Endometrium (tissue), 2 donors: ENCODE measurements around the gene UBB.
A peak's percentile ranks its signal among the peaks of the same experiment; 100 is the strongest.

Experiments used
- FAIRE-seq: peaks from 2 replicates; lab custom pipeline; 2012; peaks lifted over from hg19 to GRCh38; lab: Jason Lieb, UNC
- donor health status: control.
- donor health status: control.

The UBB gene

GRCh38 chr17:16380640-16381495, at the start of gene UBB:
Gene UBB, plus strand, starts transcription at chr17:16381091. Its CDS starts 817 bp downstream, at chr17:16381908.
- peak; percentile 93 for FAIRE-seq

DNA sequence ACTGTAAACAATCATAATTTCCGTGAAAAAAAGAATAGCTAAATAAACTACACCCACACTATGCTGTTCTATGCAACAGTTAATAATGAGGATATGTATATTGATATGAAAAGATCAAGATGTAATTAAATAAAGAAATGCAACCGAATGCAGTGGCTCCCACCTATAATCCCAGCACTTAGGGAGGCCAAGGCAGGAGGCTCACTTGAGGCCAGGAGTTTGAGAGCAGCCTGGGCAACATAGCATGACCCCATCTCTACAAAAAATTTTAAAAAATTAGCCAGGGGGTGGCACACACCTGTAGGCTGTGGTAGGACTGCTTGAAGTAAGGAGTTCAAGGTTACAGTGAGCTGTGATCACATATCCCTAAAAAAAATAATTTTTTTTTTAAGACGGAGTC, 42.5 kb upstream of the UBB start:
- no peak for FAIRE-seq

- no peak for FAIRE-seq
Measured at GRCh38 chr17:16339402-16339801, 41.5 kb upstream of the UBB start.

GRCh38 chr17:16339959-16340358, 40.9 kb upstream of the UBB start:
- FAIRE-seq: no peak

DNA sequence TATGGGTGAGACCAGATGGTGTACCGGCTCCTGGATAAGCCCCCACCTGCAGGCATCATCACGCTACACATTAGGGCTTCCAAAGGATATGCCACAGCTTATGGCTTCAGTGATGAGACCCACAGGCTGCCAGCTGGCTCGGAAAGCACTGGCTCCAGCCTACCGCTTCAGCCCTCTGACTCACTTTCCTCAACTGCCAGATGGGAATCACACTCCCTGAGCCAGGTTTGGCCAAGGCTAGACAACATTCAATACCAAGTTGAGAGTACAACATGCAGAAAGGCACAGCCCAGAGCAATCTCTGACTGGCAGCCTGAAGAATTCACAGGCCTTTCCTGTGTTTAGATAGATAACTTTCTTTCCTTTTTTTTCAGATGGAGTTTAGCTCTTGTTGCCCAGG, 37.9 kb upstream of the UBB start:
- no peak for FAIRE-seq

DNA sequence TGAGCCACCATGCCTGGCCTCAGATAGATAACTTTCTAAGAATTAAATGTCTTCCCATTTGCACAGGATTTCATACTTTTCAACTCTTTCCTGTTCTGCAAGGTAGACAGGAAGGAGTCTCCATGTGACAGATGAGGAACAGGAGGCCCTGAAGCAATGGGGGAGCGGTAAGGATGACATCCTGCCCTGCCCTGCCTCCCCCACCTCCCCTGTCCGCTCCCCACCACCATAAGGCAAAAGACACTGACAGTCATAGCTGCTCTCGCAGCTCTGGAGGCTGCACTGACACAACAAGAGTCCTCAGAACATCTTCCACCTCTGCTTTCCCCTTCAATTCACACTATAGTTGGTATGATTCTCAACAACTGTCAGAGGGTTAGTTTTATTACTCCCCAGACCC, 37.3 kb upstream of the UBB start:
- FAIRE-seq: no peak

DNA sequence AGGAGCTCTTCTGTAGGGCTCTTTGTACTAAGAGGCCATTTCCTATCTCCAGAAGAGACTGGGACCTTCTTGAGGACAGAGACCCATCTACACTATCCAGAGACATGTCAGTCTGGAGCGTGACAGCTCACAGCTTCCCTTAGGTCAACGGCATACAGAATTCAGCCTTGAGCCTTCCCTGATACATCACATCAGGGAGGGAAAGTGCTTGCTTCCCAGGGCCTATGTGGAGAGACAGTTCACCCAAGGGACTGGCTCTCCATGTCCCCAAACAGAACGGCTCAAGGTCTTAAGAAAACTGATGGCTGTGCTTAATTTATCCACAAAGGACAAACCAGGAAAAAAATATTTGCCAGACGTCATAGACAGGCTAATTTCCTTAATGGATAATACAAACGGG, 35.3 kb upstream of the UBB start:
- no peak for FAIRE-seq

GRCh38 chr17:16346721-16347271, 34.1 kb upstream of the UBB start:
- no peak for FAIRE-seq

DNA sequence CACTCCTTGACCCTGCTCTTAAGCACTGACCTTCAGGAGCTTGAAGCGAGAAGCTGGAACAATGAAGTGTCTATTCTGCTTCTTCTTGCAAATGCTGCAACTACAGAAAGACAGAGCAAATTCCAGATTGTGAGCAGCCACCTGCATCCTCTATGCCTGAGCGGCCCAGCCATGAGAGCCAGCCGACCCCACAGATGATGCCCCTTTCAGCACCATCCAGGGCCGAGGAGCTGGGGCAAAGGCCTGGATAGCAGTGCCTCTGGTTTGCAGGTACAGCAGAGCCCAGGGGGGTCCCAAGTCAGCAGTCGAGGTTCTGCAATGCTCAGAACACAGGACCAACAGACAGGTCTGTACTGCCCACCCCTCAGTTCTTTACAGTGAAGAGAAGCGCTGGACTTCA, 32.3 kb upstream of the UBB start:
- FAIRE-seq: no peak

DNA sequence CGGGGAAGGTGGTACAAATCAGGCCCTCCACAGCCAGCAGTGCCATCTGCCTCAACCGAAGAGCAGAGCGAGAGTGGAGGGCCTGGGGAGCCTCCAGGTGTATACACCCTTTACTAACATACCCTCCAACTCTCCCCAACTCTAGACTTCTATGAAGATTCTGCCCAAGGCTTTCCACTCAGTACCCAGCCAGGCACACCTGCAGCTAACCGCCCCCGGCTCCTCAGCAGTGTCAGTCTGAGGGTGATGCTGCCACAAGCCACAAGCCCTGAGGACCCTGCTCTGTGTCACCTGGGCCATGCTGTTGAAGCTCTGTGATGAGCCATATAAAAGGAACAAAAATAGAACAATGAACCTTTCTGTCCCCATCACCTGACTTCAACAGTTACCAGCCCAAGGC, 31.5 kb upstream of the UBB start:
- FAIRE-seq: no peak

DNA sequence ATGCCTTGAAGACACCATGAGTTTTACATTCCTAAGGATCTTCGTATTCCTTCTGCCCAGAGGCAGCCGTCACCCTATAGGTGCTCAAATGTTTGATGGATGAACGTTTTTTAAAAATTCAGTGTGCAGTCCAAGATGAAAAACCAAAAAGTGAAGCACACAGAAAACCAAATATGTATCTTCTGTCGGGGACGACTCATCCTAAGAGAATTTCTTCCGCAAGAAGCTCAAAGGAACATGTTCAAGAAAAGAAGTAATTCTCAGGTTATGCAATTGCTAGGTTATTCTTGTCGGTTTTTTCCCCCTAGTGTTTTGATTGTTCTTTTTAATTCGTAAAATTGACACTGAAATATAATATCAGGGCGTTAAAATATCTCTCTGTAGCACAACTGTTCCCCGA, 29.1 kb upstream of the UBB start:
- FAIRE-seq: no peak

GRCh38 chr17:16352303-16352666, 28.6 kb upstream of the UBB start:
- FAIRE-seq: no peak

DNA sequence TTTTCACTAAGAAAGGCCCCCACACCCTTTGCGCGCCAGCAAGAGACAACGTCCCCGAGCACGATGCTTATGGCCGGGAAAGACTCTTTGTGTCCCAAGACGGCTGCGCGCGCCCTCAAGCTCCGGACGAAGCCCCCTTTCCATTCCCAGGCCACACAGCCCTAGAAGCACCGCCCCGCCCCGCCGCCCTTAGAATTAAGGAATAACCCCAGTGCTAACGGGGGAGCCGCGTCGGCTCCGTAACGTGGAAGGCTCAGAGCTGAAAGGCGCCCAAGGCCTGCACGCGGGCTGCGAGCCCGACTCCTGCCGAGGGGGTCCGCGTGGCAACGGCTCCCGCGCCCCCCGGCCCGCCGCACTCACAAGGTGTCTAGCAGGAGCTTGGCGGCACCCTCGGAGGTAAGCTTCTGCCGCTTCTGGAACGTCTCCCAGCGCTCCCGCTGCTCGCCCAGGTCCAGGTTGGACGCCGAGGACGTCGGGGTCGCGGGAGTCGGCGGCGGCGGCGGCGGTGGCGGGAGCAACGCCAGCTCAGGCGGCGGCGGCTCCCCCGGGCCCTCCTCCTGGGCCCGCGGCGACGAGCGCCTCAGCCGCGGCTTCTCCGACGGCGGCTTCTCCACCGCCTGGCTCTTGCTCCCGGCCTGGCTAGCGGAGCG, 28.1 kb upstream of the UBB start:
- no peak for FAIRE-seq

DNA sequence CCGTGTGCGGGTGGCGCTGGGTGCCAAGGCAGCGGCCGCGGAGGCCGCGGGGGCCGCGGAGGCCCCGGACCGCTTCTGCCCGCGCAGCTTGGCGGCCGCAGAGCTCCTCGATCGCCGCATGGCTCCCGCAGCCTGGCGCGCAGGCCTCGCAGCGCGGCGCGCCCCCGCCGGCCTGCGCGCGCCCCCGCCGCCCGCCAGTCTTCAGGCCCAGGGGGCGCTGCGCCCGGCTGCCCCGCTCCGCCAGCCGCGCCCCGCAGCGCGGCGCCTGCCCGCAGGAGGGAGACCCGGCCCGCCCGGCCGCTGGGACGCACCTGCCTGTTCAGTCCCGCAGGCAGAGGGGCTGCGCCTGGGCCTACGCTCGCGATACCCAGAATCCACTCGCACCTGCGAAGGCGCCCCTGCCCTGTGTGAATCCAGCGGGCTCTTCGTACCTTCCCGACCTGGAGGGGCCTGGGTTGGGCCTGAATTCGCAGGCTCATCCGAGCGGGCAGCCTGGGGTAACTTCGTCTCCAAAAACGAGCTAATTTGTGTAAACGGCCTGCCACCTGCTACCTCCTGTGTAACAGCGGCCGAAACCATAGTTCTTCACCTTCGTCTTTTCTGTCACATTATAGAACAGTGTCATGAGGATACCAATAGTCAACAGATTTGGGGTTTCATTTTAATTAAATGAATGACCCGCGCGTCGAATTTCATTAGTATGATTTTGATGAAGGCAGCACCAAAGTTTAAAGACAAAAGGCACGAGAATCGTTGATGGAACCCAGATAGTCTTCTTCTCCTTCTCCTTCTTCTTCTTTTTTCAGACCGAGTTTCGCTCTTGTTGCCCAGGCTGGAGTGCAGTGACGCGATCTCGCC, 27.3 kb upstream of the UBB start, which contains the start of gene CENPV:
Gene CENPV, minus strand, starts transcription at position 153 of the 858 bp plus-strand sequence. Its CDS starts 33 bp downstream, at position 120.
- no peak for FAIRE-seq

GRCh38 chr17:16354585-16354984, 26.3 kb upstream of the UBB start:
- no peak for FAIRE-seq

GRCh38 chr17:16358394-16358793, 22.5 kb upstream of the UBB start:
- no peak for FAIRE-seq

DNA sequence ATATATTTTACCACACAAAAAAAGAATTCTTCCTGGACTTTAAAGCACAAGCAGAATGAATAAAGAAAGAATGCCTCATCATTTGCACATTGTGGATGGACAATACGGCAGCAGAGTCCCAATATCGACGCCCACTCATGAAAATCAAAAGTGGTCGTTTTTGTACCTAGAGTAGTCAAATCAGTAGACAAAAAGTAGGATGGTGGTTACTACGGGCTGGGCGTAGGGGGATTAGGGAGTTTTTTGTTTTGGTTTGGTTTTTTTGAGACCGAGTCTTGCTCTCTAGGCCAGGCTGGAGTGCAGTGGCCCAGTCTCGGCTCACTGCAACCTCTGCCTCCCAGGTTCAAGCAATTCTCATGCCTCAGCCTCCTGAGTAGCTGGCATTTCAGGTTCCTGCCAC, 19.0 kb upstream of the UBB start:
- no peak for FAIRE-seq

- FAIRE-seq: no peak
Measured at GRCh38 chr17:16363749-16364536, 16.9 kb upstream of the UBB start.

- FAIRE-seq: no peak
Measured at GRCh38 chr17:16364625-16365024, 16.3 kb upstream of the UBB start.

GRCh38 chr17:16371742-16372141, 9.1 kb upstream of the UBB start:
- FAIRE-seq: no peak

- no peak for FAIRE-seq
Measured at GRCh38 chr17:16374146-16374938, 6.5 kb upstream of the UBB start.
